Endothelial cell (in vitro differentiated cells): ENCODE measurements around the gene SDS. TPM values are rescaled to one million over a fixed set of nuclear protein-coding genes. Genes with fewer than 3 reads are reported as not detected.

Experiments
- DNase-seq: peaks from one replicate; pipeline ENCODE4 v3.0.0; 2021; ENCODE audit warnings: low spot score
- H3K27ac Mint-ChIP-seq: one replicate; pipeline ENCODE4 v1.8.0; 2021; ENCODE audit warnings: mixed read lengths, inconsistent platforms; ENCODE audit not compliant: unreplicated experiment
- H3K27me3 Mint-ChIP-seq: one replicate; pipeline ENCODE4 v1.8.0; 2021; ENCODE audit warnings: mild to moderate bottlenecking, moderate library complexity, mixed read lengths, inconsistent platforms; ENCODE audit not compliant: unreplicated experiment
- H3K36me3 Mint-ChIP-seq: one replicate; pipeline ENCODE4 v1.8.0; 2021; ENCODE audit warnings: mild to moderate bottlenecking, low read depth, mixed read lengths, inconsistent platforms; ENCODE audit not compliant: unreplicated experiment
- H3K4me1 Mint-ChIP-seq: one replicate; pipeline ENCODE4 v1.8.0; 2021; ENCODE audit warnings: mild to moderate bottlenecking, mixed read lengths, inconsistent platforms; ENCODE audit not compliant: unreplicated experiment
- H3K4me3 Mint-ChIP-seq: one replicate; pipeline ENCODE4 v1.8.0; 2021; ENCODE audit warnings: mild to moderate bottlenecking, mixed read lengths, inconsistent platforms; ENCODE audit not compliant: unreplicated experiment
- H3K9me3 Mint-ChIP-seq: one replicate; pipeline ENCODE4 v1.8.0; 2021; ENCODE audit warnings: mixed read lengths, inconsistent platforms; ENCODE audit not compliant: unreplicated experiment
- CTCF ChIP-seq: fragments of 200-600 bp; sonication (generic); IDR thresholded peaks from one replicate; pipeline ENCODE4 v1.5.0; 2021; ENCODE audit warnings: antibody characterized with exemption; ENCODE audit not compliant: unreplicated experiment
- total RNA-seq: library from RNA; stranded (reverse); fragmentation: NEBNext Ultra II Directional; extraction: Animal tissue kit (Norgen Biotek cat#: 25700); gene quantifications from one replicate; pipeline ENCODE4 v1.2.1, GENCODE V29; 2021; ENCODE audit not compliant: unreplicated experiment

Gene SDS
- total RNA-seq, 1 donor from 2014 or later = not detected

GRCh38 chr12:113425960-113426453, 22.3 kb upstream of the SDS start:
- no peaks in the 10 kb centered on the region for H3K27me3 Mint-ChIP-seq
- no peak overlapping the region for H3K4me3 Mint-ChIP-seq
- no peak for TF ChIP-seq CTCF
- H3K36me3 Mint-ChIP-seq = no peaks in the 10 kb centered on the region
- no peak overlapping the region for H3K27ac Mint-ChIP-seq
- DNase-seq = no peak
- H3K9me3 Mint-ChIP-seq = no peaks in the 10 kb centered on the region
- H3K4me1 Mint-ChIP-seq = no peaks in the 10 kb centered on the region

GRCh38 chr12:113424915-113425823, 21.5 kb upstream of the SDS start:
- TF ChIP-seq CTCF = peak; percentile 94
- peak; percentile 78 for DNase-seq
- no peaks in the 10 kb centered on the region for H3K4me1 Mint-ChIP-seq
- no peak overlapping the region for H3K4me3 Mint-ChIP-seq
- H3K27ac Mint-ChIP-seq = no peak overlapping the region
- H3K9me3 Mint-ChIP-seq = no peaks in the 10 kb centered on the region
- H3K36me3 Mint-ChIP-seq = no peaks in the 10 kb centered on the region
- H3K27me3 Mint-ChIP-seq = peaks cover 1% of the 10 kb centered on the region

GRCh38 chr12:113424456-113424855, 20.8 kb upstream of the SDS start:
- Mint-ChIP-seq H3K27ac (no peak overlapping the region), H3K4me3 (no peak overlapping the region), H3K9me3 (no peaks in the 10 kb centered on the region), H3K27me3 (peaks cover 1% of the 10 kb centered on the region), H3K4me1 (no peaks in the 10 kb centered on the region), H3K36me3 (no peaks in the 10 kb centered on the region)
- no peak for DNase-seq
- no peak for TF ChIP-seq CTCF

DNA sequence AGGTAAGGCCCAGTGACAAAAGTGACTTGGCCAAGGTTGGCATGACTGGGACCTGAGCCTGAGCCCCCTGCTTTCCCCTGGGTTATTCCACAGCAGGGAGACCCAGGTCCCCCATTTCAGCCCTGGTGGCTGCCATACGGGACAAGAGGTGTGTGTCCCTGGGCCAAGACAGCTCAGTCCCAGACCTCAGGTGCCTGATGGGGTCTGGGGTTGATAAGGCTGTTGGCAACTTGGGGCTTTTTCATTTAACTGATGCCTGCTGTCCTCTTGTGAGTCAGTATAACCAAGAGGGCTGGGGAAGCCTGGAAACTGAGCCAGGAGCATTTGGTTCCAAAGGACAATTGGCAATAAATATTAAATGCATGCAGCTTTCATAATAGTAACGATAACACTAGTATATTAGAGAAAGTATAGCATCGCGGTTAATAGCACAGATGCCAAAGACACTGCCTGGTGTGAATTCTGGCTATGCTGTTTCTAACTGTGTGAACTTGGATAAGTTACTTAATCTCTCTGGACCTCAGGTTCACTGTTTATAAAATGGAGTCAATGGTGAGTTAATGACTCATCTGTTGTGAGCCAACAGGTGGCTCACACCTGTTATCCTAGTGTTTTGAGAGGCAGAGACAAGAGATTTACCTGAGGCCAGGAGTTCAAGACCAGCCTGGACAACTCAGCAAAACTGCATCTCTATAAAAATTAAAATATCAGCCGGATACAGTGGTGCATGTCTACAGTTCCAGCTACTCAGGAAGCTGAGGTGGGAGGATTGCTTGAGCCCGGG, 19.4 kb upstream of the SDS start:
- Mint-ChIP-seq H3K27me3 (peaks cover 1% of the 10 kb centered on the region), H3K4me3 (no peak overlapping the region), H3K4me1 (no peaks in the 10 kb centered on the region), H3K36me3 (no peaks in the 10 kb centered on the region), H3K27ac (no peak overlapping the region), H3K9me3 (no peaks in the 10 kb centered on the region)
- TF ChIP-seq CTCF = no peak
- no peak for DNase-seq
